CD14-positive monocyte (primary cell): ENCODE measurements around the gene YWHAQ. TPM values are rescaled to one million over a fixed set of nuclear protein-coding genes. Genes with fewer than 3 reads are reported as not detected.

ENCODE experiments used
- DNase-seq, 3 donors: peaks; one replicate each; pipeline ENCODE4 v3.0.0-alpha.2; 2011 to 2022
- H2AFZ ChIP-seq: 2 replicates; pipeline ENCODE4 v1.6.0; 2012; ENCODE audit warnings: mild to moderate bottlenecking, low read depth, low read length, inconsistent platforms; ENCODE audit not compliant: insufficient read depth, poor library complexity, severe bottlenecking
- H3K27ac ChIP-seq, 2 donors: 1 replicate in 1 of 2; 2 replicates in 1 of 2; pipeline ENCODE4 v1.5.1; 2012 to 2013; ENCODE audit warnings: low read length in 2 of 2, control low read depth in 1 of 2, inconsistent platforms in 1 of 2, low read depth in 1 of 2, mild to moderate bottlenecking in 1 of 2
- H3K27me3 ChIP-seq, 2 donors: one replicate each; pipeline versions ENCODE4 v1.6.0 to v1.6.1; 2011 to 2013; ENCODE audit warnings: low read length in 2 of 2; ENCODE audit not compliant: control insufficient read depth in 2 of 2, insufficient read depth in 2 of 2
- H3K36me3 ChIP-seq, 2 donors: replicated peaks in 1 of 2; 1 replicate in 1 of 2; 2 replicates in 1 of 2; pipeline versions ENCODE4 v1.5.1 to v1.6.1; 2012 to 2013; ENCODE audit warnings: low read length in 2 of 2, control low read depth in 1 of 2, inconsistent platforms in 1 of 2, mild to moderate bottlenecking in 1 of 2; ENCODE audit not compliant: insufficient read depth in 2 of 2, control insufficient read depth in 1 of 2
- H3K4me1 ChIP-seq, 2 donors: 1 replicate in 1 of 2; 2 replicates in 1 of 2; pipeline versions ENCODE4 v1.5.1 to v1.6.1; 2012 to 2013; ENCODE audit warnings: low read length in 2 of 2, control low read depth in 1 of 2, inconsistent platforms in 1 of 2, mild to moderate bottlenecking in 1 of 2, moderate library complexity in 1 of 2; ENCODE audit not compliant: insufficient read depth in 2 of 2, control insufficient read depth in 1 of 2
- H3K4me2 ChIP-seq: replicated peaks from 2 replicates; pipeline ENCODE3; 2012; ENCODE audit warnings: low read length, moderate library complexity, mild to moderate bottlenecking; ENCODE audit not compliant: poor library complexity, severe bottlenecking; ENCODE audit errors: extremely low read depth
- H3K4me3 ChIP-seq, 3 experiments: fragments of 200-600 bp in 1 of 3; sonication (generic) in 1 of 3; replicated peaks in 1 of 3; 1 replicate in 2 of 3; 2 replicates in 1 of 3; pipeline ENCODE4 v1.5.1; 2011 to 2013; ENCODE audit warnings: low read length in 3 of 3, mild to moderate bottlenecking in 3 of 3, control low read depth in 2 of 3, low read depth in 2 of 3, inconsistent platforms in 1 of 3, moderate library complexity in 1 of 3
- H3K79me2 ChIP-seq: 2 replicates; pipeline ENCODE4 v1.6.0; 2012; ENCODE audit warnings: mild to moderate bottlenecking, control low read depth, inconsistent platforms, low read length, moderate library complexity; ENCODE audit not compliant: insufficient read depth
- H3K9ac ChIP-seq: 2 replicates; pipeline ENCODE4 v1.6.0; 2017; ENCODE audit warnings: low read length, mild to moderate bottlenecking; ENCODE audit not compliant: insufficient read depth, poor library complexity, severe bottlenecking
- H3K9me3 ChIP-seq, 2 donors: replicated peaks in 1 of 2; 1 replicate in 1 of 2; 2 replicates in 1 of 2; pipeline versions ENCODE4 v1.5.1 to v1.6.1; 2012 to 2013; ENCODE audit warnings: low read length in 2 of 2, control low read depth in 1 of 2; ENCODE audit not compliant: control insufficient read depth in 1 of 2, insufficient read depth in 1 of 2
- H4K20me1 ChIP-seq: 2 replicates; pipeline ENCODE4 v1.6.0; 2012; ENCODE audit warnings: mild to moderate bottlenecking, low read length, control low read depth, moderate library complexity; ENCODE audit not compliant: insufficient read depth
- H3K27ac Mint-ChIP-seq, 7 donors: one replicate each; pipeline ENCODE4 v1.8.0; 2020; ENCODE audit warnings: mild to moderate bottlenecking in 7 of 7, mixed read lengths in 7 of 7, moderate library complexity in 6 of 7, inconsistent platforms in 2 of 7
- H3K27me3 Mint-ChIP-seq, 3 donors: one replicate each; pipeline ENCODE4 v1.8.0; 2021 to 2022; ENCODE audit warnings: low read depth in 3 of 3, mild to moderate bottlenecking in 3 of 3, mixed read lengths in 3 of 3, moderate library complexity in 3 of 3, inconsistent platforms in 1 of 3
- H3K36me3 Mint-ChIP-seq, 2 donors: one replicate each; pipeline ENCODE4 v1.8.0; 2020; ENCODE audit warnings: mixed read lengths in 2 of 2, inconsistent platforms in 1 of 2, mild to moderate bottlenecking in 1 of 2
- H3K4me1 Mint-ChIP-seq: one replicate; pipeline ENCODE4 v1.8.0; 2020; ENCODE audit warnings: mild to moderate bottlenecking, mixed read lengths
- H3K4me3 Mint-ChIP-seq, 2 donors: one replicate each; pipeline ENCODE4 v1.8.0; 2020; ENCODE audit warnings: mild to moderate bottlenecking in 2 of 2, mixed read lengths in 2 of 2, moderate library complexity in 1 of 2
- H3K9me3 Mint-ChIP-seq, 7 donors: one replicate each; pipeline ENCODE4 v1.8.0; 2020 to 2022; ENCODE audit warnings: mixed read lengths in 7 of 7, mild to moderate bottlenecking in 6 of 7, moderate library complexity in 6 of 7, inconsistent platforms in 2 of 7
- WGBS: methylation state at CpG from one replicate; pipeline ENCODE4 v1.1.5; 2013; ENCODE audit warnings: missing lambda C conversion rate; ENCODE audit not compliant: insufficient coverage; 5-methylcytosine and 5-hydroxymethylcytosine counted together
- intact Hi-C, 2 donors: fragments of 100-400 bp; cut with micrococcal nuclease; formaldehyde crosslinking; loops; one replicate each; pipeline versions ENCODE4 v1.15.0 to v1.15.1; 2023
- polyA plus RNA-seq, 3 donors: library from polyadenylated mRNA; depleted of rRNA in 1 of 3; unstranded in 2 of 3; stranded (reverse) in 1 of 3; fragments of 300-500 nt in 2 of 3; fragments of >200 nt in 1 of 3; fragmentation: Illumina TruSeq in 2 of 3; gene quantifications; 1 replicate in 2 of 3; 2 replicates in 1 of 3; pipeline ENCODE4 v1.2.3, GENCODE V29; 2012 to 2021
- TF ChIP-seq, protein P1 (sequence below): fragments of 200-600 bp; IDR thresholded peaks from one replicate; pipeline ENCODE4 v1.8.0; 2022; ENCODE audit warnings: antibody characterized with exemption, mild to moderate bottlenecking

Gene YWHAQ
- polyA plus RNA-seq, 3 donors: 60.9 to 173 (median 165) TPM

DNA sequence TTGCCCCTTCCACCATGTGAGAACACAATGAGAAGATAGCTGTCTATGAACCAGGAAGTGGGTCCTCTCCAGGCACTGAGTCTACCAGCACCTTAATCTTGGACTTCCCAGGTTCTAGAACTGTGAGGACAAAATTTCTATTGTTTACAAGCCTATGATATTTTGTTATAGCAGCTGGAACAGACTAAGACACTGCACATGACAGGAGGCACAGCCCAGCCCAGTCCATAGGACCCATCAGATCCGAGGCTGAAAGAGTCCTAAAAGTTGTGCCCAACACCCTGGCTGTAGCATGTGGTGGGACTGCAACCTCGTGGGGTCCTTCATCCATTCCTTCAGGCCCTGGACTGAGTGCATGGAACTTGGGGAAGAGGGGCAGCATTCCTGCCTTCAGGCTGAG, 48.4 kb upstream of the YWHAQ start:
- no peak overlapping the region for H3K9ac ChIP-seq
- H3K4me2 ChIP-seq: no peak overlapping the region
- H3K79me2 ChIP-seq: no peaks in the 10 kb centered on the region
- H2AFZ ChIP-seq: peak overlapping the region; percentile 59
- peaks cover 13 to 24% of the 10 kb centered on the region in 2 donors for H3K4me1 ChIP-seq
- intact Hi-C loops: no loop called here
- Mint-ChIP-seq H3K27me3 (peaks cover 1 to 8% (median 2%) of the 10 kb centered on the region in 3 donors), H3K36me3 (no peaks in the 10 kb centered on the region), H3K9me3 (peaks cover 5 to 18% (median 7%) of the 10 kb centered on the region in 7 donors), H3K4me3 (no peak overlapping the region), H3K27ac (peak overlapping the region in 3 of 7 donors; percentile 5 to 26 (median 11)), H3K4me1 (peaks cover 25% of the 10 kb centered on the region)
- no peak overlapping the region for H3K27ac ChIP-seq
- H4K20me1 ChIP-seq: no peaks in the 10 kb centered on the region
- TF ChIP-seq, protein P1, sequence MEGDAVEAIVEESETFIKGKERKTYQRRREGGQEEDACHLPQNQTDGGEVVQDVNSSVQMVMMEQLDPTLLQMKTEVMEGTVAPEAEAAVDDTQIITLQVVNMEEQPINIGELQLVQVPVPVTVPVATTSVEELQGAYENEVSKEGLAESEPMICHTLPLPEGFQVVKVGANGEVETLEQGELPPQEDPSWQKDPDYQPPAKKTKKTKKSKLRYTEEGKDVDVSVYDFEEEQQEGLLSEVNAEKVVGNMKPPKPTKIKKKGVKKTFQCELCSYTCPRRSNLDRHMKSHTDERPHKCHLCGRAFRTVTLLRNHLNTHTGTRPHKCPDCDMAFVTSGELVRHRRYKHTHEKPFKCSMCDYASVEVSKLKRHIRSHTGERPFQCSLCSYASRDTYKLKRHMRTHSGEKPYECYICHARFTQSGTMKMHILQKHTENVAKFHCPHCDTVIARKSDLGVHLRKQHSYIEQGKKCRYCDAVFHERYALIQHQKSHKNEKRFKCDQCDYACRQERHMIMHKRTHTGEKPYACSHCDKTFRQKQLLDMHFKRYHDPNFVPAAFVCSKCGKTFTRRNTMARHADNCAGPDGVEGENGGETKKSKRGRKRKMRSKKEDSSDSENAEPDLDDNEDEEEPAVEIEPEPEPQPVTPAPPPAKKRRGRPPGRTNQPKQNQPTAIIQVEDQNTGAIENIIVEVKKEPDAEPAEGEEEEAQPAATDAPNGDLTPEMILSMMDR: no peak
- no peaks in the 10 kb centered on the region for H3K36me3 ChIP-seq
- no peak for DNase-seq
- WGBS: 95% methylated on average over 2 of the region's 2 CpGs
- no peaks in the 10 kb centered on the region for H3K27me3 ChIP-seq
- H3K4me3 ChIP-seq: no peak overlapping the region
- H3K9me3 ChIP-seq: no peaks in the 10 kb centered on the region

DNA sequence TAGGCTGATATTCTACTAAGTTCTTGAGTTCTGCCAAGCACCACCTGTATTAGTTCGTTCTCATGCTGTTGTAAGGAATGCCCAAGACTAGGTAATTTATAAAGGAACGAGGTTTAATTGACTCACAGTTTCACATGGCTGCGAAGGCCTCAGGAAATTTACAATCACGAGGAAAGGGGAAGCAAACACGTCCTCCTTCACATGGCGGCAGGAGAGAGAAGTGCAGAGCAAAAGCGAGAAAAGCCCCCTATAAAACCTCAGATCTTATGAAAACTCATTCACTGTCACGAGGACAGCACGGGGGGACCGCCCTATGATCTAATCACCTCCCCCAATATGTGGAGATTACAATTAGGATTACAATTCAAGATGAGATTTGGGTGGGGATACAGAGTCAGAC, 47.7 kb upstream of the YWHAQ start:
- Mint-ChIP-seq H3K9me3 (peaks cover 5 to 18% (median 7%) of the 10 kb centered on the region in 7 donors), H3K27ac (peak overlapping the region in 5 of 7 donors; percentile 35 to 85 (median 55)), H3K27me3 (peaks cover 1 to 8% (median 2%) of the 10 kb centered on the region in 3 donors), H3K36me3 (no peaks in the 10 kb centered on the region), H3K4me1 (peaks cover 25% of the 10 kb centered on the region), H3K4me3 (peak overlapping the region in 1 of 2 donors; percentile 17)
- H3K79me2 ChIP-seq: no peaks in the 10 kb centered on the region
- intact Hi-C loops: no loop called here
- TF ChIP-seq, protein P1: no peak
- H3K27ac ChIP-seq: no peak overlapping the region
- no peaks in the 10 kb centered on the region for H3K27me3 ChIP-seq
- no peak overlapping the region for H3K4me2 ChIP-seq
- no peaks in the 10 kb centered on the region for H4K20me1 ChIP-seq
- no peaks in the 10 kb centered on the region for H3K36me3 ChIP-seq
- peaks cover 13 to 24% of the 10 kb centered on the region in 2 donors for H3K4me1 ChIP-seq
- no peaks in the 10 kb centered on the region for H3K9me3 ChIP-seq
- DNase-seq: peak in 2 of 3 donors; percentile 36 to 76
- H2AFZ ChIP-seq: peak overlapping the region; percentile 59
- 0% methylated on average over 4 of the region's 10 CpGs for WGBS
- no peak overlapping the region for H3K4me3 ChIP-seq
- H3K9ac ChIP-seq: no peak overlapping the region
